LNCaP clone FGC (cell line): ENCODE data around the gene RNF20.
"Not testable (repeated sequence)": the region's sequence is repeated elsewhere in the genome, so short reads cannot be mapped to it uniquely, and the experiment has no call there.

Experiments used
- DNase-seq: peaks from one replicate; pipeline ENCODE4 v3.0.0-alpha.2; 2011; ENCODE audit warnings: low read depth
- H3K4me3 ChIP-seq: 2 replicates; pipeline ENCODE4 v1.5.1; 2011; ENCODE audit warnings: mild to moderate bottlenecking, low read depth, low read length, control low read depth
- TF ChIP-seq, protein P1 (sequence below): IDR thresholded peaks from 2 replicates; pipeline ENCODE4 v1.5.1; 2012; ENCODE audit warnings: mild to moderate bottlenecking; ENCODE audit not compliant: control insufficient read depth, insufficient read depth; ENCODE audit errors: extremely low read depth

Gene RNF20

DNA sequence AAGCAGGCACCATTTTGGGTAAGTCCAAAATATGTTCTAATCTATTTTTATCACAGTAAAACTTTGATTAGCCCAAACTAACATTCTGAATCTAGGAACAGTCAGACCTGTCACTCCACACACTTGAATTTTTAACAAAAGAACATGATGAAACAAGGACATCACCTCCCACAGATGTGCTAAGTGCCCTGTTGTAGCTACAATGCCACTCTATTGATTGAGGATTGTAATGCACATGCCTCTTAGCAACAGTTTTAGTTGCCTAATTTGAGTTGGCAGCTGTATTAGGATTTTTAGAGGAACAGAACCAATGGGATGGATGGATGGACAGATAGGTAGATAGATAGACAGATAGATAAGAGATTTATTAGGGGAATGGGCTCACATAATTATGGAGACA, 20.3 kb upstream of the RNF20 start:
- TF ChIP-seq, protein P1, sequence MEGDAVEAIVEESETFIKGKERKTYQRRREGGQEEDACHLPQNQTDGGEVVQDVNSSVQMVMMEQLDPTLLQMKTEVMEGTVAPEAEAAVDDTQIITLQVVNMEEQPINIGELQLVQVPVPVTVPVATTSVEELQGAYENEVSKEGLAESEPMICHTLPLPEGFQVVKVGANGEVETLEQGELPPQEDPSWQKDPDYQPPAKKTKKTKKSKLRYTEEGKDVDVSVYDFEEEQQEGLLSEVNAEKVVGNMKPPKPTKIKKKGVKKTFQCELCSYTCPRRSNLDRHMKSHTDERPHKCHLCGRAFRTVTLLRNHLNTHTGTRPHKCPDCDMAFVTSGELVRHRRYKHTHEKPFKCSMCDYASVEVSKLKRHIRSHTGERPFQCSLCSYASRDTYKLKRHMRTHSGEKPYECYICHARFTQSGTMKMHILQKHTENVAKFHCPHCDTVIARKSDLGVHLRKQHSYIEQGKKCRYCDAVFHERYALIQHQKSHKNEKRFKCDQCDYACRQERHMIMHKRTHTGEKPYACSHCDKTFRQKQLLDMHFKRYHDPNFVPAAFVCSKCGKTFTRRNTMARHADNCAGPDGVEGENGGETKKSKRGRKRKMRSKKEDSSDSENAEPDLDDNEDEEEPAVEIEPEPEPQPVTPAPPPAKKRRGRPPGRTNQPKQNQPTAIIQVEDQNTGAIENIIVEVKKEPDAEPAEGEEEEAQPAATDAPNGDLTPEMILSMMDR, result no peak
- DNase-seq, result no peak
- H3K4me3 ChIP-seq, result no peak overlapping the region

DNA sequence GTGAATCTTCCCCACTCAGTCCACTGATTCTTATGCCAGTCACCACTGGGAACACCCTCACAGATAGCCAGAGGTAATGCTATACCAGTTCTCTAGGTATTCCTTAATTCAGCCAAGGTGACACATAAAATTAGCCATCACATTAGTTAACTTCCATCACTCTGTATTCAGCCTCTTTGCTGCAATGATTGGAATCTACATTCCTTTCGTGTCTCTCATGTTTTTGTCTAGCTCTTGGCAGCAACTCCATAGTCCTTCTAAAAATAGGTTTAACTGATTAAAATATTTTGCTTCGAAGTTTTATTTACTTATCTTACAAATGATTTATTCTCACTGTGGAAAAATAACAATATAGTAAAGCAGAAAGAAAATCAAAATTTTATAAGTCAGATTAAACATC, 19.6 kb upstream of the RNF20 start:
- TF ChIP-seq, protein P1, result no peak
- DNase-seq, result no peak

DNA sequence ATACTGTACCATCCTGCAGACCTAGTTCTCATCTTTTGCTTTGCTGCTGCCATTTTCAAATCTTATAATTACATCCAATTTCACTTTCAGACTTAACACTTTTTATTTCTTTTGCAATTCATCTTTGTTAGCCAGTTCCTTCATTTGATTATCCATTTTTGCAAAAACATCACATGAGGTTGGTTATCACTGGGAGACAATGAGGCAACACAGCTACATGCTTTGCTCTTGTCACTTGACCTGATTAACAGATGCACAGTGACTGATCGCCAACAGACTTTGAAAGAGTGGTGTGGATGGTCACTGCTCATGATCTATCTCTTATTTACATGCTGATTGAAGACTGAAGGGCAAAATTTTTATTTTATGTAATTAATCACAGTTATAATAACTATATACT, 17.0 kb upstream of the RNF20 start:
- no peak for DNase-seq
- no peak overlapping the region for H3K4me3 ChIP-seq
- TF ChIP-seq, protein P1, result no peak

More for the DNA sequence above, 19.6 kb upstream of the RNF20 start:
- no peak overlapping the region for H3K4me3 ChIP-seq

DNA sequence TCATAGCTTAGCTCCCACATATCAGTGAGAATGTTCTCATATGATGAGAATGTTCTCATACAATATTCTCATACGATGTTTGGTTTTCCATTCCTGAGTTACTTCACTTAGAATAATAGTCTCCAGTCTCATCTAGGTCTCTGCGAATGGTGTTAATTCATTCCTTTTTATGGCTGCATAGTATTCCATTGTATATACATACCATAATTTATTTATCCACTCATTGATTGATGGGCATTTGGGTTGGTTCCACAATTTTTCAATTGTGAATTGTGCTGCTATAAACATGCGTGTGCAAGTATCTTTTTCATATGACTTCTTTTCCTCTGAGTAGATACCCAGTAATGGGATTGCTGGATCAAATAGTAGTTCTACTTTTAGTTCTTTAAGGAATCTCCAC, 15.2 kb upstream of the RNF20 start:
- H3K4me3 ChIP-seq, DNase-seq: not testable (repeated sequence)

DNA sequence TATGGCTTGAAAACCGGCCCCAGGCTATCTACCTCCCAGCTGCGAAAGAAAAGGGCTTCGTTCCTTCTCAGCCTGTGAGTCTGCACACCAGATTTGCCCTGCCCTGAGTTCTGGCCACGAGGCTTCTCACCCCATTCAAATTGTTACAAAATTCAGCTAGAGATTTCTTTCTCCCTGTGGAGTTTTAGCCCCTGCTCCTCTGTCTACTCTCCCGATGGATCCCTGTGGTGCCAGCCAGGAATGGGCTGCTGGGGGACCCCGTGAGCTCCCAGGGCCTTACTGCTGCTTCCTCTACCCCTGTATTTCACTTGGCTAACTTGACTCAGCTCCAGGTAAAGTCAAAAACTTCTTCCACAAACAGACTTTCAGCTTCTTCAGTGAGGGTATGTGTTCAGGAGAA, 9.3 kb upstream of the RNF20 start:
- TF ChIP-seq, protein P1, result no peak
- no peak overlapping the region for H3K4me3 ChIP-seq
- DNase-seq, result no peak

DNA sequence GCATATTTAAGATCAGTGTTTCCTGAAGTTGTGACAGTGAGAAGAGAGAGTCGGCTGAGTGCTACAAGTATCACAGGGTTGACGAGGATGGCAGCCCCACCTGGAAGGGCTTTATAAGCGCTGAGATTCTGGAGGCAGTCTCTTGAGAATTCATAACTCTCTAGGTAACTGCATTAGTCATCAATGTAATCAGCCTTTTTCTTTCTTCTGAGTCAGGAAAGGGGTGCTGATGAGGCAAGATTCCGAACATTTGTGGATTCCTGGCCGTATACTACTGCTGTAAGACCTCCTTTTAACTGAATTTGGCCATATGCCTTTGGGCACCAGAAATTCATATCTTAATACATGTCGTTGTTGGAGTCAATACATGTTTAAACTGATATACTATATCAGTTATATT, 6.6 kb upstream of the RNF20 start:
- no peak for DNase-seq
- H3K4me3 ChIP-seq, result no peak overlapping the region
- TF ChIP-seq, protein P1, result no peak

DNA sequence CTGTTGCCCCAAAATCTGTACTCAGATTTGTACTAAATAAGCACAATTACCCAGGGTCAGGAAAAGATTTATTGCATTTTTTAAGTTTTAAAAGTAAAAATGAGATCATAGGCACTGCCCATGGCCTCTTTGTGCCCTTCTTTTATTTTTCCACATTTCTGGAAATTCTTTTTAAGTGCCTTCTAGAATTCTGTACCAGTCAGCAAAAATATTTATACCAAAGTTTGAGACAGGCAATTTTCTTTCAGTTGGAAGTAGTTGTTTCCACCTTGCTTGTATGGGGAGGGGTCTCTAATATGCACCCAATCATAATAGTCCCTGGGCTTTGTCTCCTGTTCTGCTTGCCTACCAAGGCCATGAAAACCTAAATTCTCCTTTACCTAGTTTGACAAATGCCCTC, 5.6 kb upstream of the RNF20 start:
- no peak overlapping the region for H3K4me3 ChIP-seq
- DNase-seq, result no peak
- TF ChIP-seq, protein P1, result no peak
